Measurements from ENCODE around the gene TMEFF2.
"Not testable (repeated sequence)": the region's sequence is repeated elsewhere in the genome, so short reads cannot be mapped to it uniquely, and the experiment has no call there.

Gene TMEFF2

DNA sequence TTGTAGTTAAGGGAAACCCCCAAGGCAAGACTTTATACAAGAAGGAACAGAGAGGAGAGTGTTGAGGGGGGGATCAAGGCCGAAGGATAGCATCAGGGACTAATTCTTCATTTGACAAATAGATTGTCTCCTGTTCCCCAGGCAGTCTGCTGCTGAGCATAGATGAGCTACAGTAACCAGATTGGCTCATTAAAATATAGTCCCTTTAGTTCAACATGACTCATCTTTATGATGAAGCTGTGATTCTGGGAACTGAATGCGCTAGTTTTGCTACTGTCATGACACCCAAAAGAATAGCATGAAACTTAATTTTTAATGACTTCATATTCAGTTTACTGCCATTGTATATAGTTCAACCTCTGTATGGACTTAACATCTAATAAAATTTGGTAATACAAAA, 35.5 kb downstream of the TMEFF2 start:
- ATAC-seq (ENCODE audit: low read depth) (no peak), DNase-seq (ENCODE audit: low spot score in 2 of 2) (no peak)
- no peak overlapping the region for H3K27ac Mint-ChIP-seq
- H3K27me3 Mint-ChIP-seq: peaks cover 6% of the 10 kb centered on the region
- H3K36me3 Mint-ChIP-seq: no peaks in the 10 kb centered on the region
- H3K4me1 Mint-ChIP-seq: peaks cover 7% of the 10 kb centered on the region
- H3K9me3 Mint-ChIP-seq: no peaks in the 10 kb centered on the region
- no peak overlapping the region for H3K4me3 Mint-ChIP-seq

DNA sequence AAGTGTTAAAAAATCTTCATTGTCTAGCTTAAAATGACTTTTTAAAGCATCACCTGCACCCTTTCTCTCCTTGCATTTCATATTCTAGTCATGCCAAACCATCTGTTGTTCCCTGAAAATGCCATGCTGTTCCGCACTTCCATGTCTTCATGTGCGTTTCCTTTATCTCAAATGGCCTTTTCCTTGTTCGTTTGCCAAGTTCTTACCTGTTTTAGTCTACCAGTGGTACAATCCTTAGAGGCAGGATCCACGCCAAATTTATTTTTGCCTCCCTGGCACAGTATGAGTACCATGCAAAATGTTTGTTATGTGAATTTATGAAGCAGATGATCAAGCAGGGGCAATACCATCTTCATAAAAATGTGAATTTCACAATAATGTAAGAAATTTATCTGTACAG, 37.0 kb downstream of the TMEFF2 start:
- DNase-seq (ENCODE audit: low spot score in 2 of 2) (no peak), ATAC-seq (ENCODE audit: low read depth) (no peak)
- H3K4me1 Mint-ChIP-seq: peaks cover 7% of the 10 kb centered on the region
- no peaks in the 10 kb centered on the region for H3K36me3 Mint-ChIP-seq
- H3K27me3 Mint-ChIP-seq: peaks cover 4% of the 10 kb centered on the region
- H3K27ac Mint-ChIP-seq: no peak overlapping the region
- H3K9me3 Mint-ChIP-seq: no peaks in the 10 kb centered on the region
- no peak overlapping the region for H3K4me3 Mint-ChIP-seq

DNA sequence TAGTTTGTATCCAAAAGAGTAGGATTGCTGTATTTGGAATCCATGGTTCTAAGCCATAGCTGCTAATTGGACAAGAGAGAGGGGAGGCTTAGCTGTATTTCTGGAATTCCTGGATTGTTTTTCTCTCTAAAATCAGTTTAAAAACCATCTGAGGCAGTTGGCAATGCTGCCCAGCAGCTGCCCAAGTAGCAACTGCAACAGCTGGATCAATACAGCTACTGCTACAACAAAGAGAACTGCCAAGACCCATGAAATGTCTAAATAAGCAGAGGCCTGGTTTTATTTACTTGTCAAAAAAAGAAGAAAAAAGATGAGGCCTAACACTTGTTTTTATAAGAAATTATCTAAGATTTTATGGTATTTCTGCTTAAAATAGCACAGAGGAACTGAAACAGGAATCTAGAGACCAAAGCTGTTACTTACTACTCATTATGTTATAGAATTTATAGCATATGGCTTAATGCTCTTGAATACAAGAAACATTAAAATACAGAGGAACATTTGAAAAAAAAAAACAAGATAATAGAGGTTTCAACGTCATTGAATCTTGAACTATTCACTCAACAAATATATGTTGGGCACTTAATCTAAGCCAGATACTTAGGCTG, 39.1 kb downstream of the TMEFF2 start:
- no peak for ATAC-seq (ENCODE audit: low read depth)
- Mint-ChIP-seq H3K9me3 (no peaks in the 10 kb centered on the region), H3K27ac (no peak overlapping the region), H3K36me3 (no peaks in the 10 kb centered on the region), H3K4me1 (peaks cover 2% of the 10 kb centered on the region), H3K27me3 (peaks cover 5% of the 10 kb centered on the region), H3K4me3 (no peak overlapping the region)
- no peak for DNase-seq (ENCODE audit: low spot score in 2 of 2)

GRCh38 chr2:192153561-192153960, 41.2 kb downstream of the TMEFF2 start:
- Mint-ChIP-seq H3K27me3 (peaks cover 7% of the 10 kb centered on the region), H3K27ac (no peak overlapping the region), H3K4me3 (no peak overlapping the region), H3K4me1 (peaks cover 2% of the 10 kb centered on the region), H3K36me3 (no peaks in the 10 kb centered on the region), H3K9me3 (no peaks in the 10 kb centered on the region)
- ATAC-seq (ENCODE audit: low read depth) (no peak), DNase-seq (ENCODE audit: low spot score in 2 of 2) (no peak)

GRCh38 chr2:192151853-192152252, 42.9 kb downstream of the TMEFF2 start:
- Mint-ChIP-seq H3K4me1 (peaks cover 2% of the 10 kb centered on the region), H3K27me3 (peaks cover 5% of the 10 kb centered on the region), H3K9me3 (no peaks in the 10 kb centered on the region), H3K27ac (no peak overlapping the region), H3K4me3 (no peak overlapping the region), H3K36me3 (no peaks in the 10 kb centered on the region)
- DNase-seq (ENCODE audit: low spot score in 2 of 2): no peak
- ATAC-seq (ENCODE audit: low read depth): no peak

GRCh38 chr2:192150166-192150565, 44.6 kb downstream of the TMEFF2 start:
- DNase-seq (ENCODE audit: low spot score in 2 of 2) (no peak), ATAC-seq (ENCODE audit: low read depth) (no peak)
- no peak overlapping the region for H3K27ac Mint-ChIP-seq
- no peaks in the 10 kb centered on the region for H3K36me3 Mint-ChIP-seq
- H3K9me3 Mint-ChIP-seq: no peaks in the 10 kb centered on the region
- H3K4me1 Mint-ChIP-seq: peaks cover 2% of the 10 kb centered on the region
- no peak overlapping the region for H3K4me3 Mint-ChIP-seq
- H3K27me3 Mint-ChIP-seq: peaks cover 5% of the 10 kb centered on the region

GRCh38 chr2:192148620-192149321, 46.0 kb downstream of the TMEFF2 start:
- no peak overlapping the region for H3K27ac Mint-ChIP-seq
- no peaks in the 10 kb centered on the region for H3K9me3 Mint-ChIP-seq
- H3K27me3 Mint-ChIP-seq: peaks cover 3% of the 10 kb centered on the region
- H3K4me1 Mint-ChIP-seq: peaks cover 2% of the 10 kb centered on the region
- ATAC-seq (ENCODE audit: low read depth) (no peak), DNase-seq (ENCODE audit: low spot score in 2 of 2) (no peak)
- no peak overlapping the region for H3K4me3 Mint-ChIP-seq
- no peaks in the 10 kb centered on the region for H3K36me3 Mint-ChIP-seq

GRCh38 chr2:192148241-192148619, 46.5 kb downstream of the TMEFF2 start:
- H3K4me3 Mint-ChIP-seq: no peak overlapping the region
- no peaks in the 10 kb centered on the region for H3K36me3 Mint-ChIP-seq
- H3K9me3 Mint-ChIP-seq: no peaks in the 10 kb centered on the region
- peaks cover 3% of the 10 kb centered on the region for H3K27me3 Mint-ChIP-seq
- peaks cover 2% of the 10 kb centered on the region for H3K4me1 Mint-ChIP-seq
- H3K27ac Mint-ChIP-seq: no peak overlapping the region
- no peak for DNase-seq (ENCODE audit: low spot score in 2 of 2)
- ATAC-seq (ENCODE audit: low read depth): no peak

DNA sequence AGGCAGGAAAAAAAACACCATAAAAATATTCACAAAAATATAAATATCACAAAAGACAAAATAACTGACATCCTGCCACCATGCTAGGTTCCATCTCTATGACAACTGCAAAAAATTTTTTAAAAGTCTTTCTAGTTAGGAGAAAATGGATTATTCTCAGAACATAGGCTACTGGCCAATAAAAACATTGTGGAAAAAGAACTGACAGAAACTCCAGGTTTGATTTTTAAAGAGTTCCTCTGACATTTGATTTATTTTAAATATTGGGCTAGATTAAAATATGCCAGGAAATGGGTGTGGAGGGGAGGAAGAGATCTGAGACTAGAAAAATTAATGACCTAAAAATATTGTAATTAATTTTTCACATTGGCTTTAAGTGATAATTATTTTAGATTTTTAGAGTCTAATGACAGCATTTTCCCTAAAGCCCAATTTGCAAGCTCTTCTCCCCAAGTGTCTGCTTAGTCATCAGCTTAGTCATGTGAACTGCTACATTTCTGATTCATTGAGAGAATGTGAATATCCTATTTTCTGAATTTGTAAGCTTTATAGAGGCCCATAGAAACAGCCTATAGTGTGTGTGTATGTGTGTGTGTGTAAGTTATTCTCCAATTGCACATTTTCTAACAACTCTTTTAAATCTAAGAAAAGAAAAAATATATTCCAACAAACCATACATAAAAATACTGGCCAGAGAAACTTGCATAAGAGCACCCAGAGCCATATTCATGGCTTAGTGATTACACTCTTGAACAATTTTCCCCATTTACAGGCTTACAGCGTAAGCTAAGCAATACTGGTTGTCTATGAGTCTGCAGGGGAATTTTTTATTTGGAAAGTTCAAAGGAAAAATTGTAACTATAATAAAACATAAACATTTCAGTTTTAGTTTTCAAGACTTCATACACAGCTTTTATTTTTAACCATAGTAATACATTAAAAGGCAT, 48.4 kb downstream of the TMEFF2 start:
- ATAC-seq (ENCODE audit: low read depth) (no peak), DNase-seq (ENCODE audit: low spot score in 2 of 2) (no peak)
- Mint-ChIP-seq H3K9me3 (no peaks in the 10 kb centered on the region), H3K4me3 (no peak overlapping the region), H3K27me3 (peaks cover 3% of the 10 kb centered on the region), H3K36me3 (no peaks in the 10 kb centered on the region), H3K27ac (no peak overlapping the region), H3K4me1 (no peaks in the 10 kb centered on the region)

DNA sequence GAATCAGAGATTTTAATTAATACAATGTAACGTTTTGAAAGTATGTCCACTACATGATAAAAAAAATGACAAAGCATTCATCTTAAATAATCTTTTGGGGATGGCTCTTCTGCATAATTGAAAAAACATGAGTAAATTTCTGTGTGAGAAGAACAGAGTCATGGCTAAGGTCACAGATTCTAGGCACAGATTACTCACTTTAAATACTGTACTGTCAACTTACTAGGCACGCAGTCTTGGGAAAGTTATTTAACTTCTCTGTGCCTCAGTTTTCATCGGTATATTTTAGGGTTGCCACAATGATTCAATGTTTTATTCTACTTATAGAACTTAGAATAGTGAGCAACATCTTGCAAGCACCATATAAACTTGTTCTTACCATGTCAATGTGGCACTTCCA, 49.2 kb downstream of the TMEFF2 start:
- ATAC-seq (ENCODE audit: low read depth): no peak
- H3K9me3 Mint-ChIP-seq: no peaks in the 10 kb centered on the region
- peaks cover 2% of the 10 kb centered on the region for H3K27me3 Mint-ChIP-seq
- H3K4me1 Mint-ChIP-seq: no peaks in the 10 kb centered on the region
- no peak for DNase-seq (ENCODE audit: low spot score in 2 of 2)
- no peaks in the 10 kb centered on the region for H3K36me3 Mint-ChIP-seq
- no peak overlapping the region for H3K4me3 Mint-ChIP-seq
- no peak overlapping the region for H3K27ac Mint-ChIP-seq

- Mint-ChIP-seq H3K27me3 (peaks cover 4% of the 10 kb centered on the region), H3K4me1 (no peaks in the 10 kb centered on the region), H3K4me3 (no peak overlapping the region), H3K27ac (no peak overlapping the region), H3K36me3 (no peaks in the 10 kb centered on the region), H3K9me3 (no peaks in the 10 kb centered on the region)
- ATAC-seq (ENCODE audit: low read depth) (no peak), DNase-seq (ENCODE audit: low spot score in 2 of 2) (no peak)
Measured at GRCh38 chr2:192140236-192140839, 54.4 kb downstream of the TMEFF2 start.

GRCh38 chr2:192139813-192140212, 54.9 kb downstream of the TMEFF2 start:
- Mint-ChIP-seq H3K36me3 (no peaks in the 10 kb centered on the region), H3K27ac (no peak overlapping the region), H3K9me3 (no peaks in the 10 kb centered on the region), H3K4me1 (no peaks in the 10 kb centered on the region), H3K4me3 (no peak overlapping the region), H3K27me3 (peaks cover 4% of the 10 kb centered on the region)
- no peak for ATAC-seq (ENCODE audit: low read depth)
- no peak for DNase-seq (ENCODE audit: low spot score in 2 of 2)

DNA sequence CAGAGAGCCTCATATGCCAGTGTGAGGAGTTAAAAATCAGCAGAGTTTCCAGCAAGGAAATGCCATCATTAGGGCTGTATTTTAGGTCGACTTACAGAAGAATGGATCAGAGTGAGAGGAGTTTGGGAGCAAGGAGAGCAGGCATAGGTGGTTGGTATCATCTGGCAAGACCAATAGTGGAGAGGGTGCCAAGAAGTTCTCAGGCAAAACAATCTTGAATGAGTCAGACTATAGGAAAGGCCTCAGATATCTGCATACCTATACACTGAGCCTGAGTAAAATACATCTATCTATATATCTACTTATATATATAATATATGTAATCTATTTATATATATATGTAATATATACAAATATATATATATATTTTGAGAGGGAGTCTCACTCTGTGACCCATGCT, 57.3 kb downstream of the TMEFF2 start:
- no peak for DNase-seq (ENCODE audit: low spot score in 2 of 2)
- Mint-ChIP-seq H3K27me3 (peaks cover 7% of the 10 kb centered on the region), H3K27ac (no peak overlapping the region), H3K4me3 (no peak overlapping the region), H3K36me3 (no peaks in the 10 kb centered on the region), H3K4me1 (no peaks in the 10 kb centered on the region), H3K9me3 (no peaks in the 10 kb centered on the region)
- no peak for ATAC-seq (ENCODE audit: low read depth)

- not testable (repeated sequence) for H3K4me3 Mint-ChIP-seq, H3K9me3 Mint-ChIP-seq
Measured at GRCh38 chr2:192132604-192133003, 62.1 kb downstream of the TMEFF2 start.

More at GRCh38 chr2:192132604-192133003, 62.1 kb downstream of the TMEFF2 start:
- DNase-seq (ENCODE audit: low spot score in 2 of 2); H3K4me1 Mint-ChIP-seq; H3K27me3 Mint-ChIP-seq; ATAC-seq (ENCODE audit: low read depth); H3K36me3 Mint-ChIP-seq; H3K27ac Mint-ChIP-seq: not testable (repeated sequence)

Measured in memory B cell (primary cell).